ENCODE results near the gene ARFIP2. TPM values are rescaled to one million over a fixed set of nuclear protein-coding genes. Genes with fewer than 3 reads are reported as not detected.

Gene ARFIP2
- total and polyA plus RNA-seq, 2 donors (not counting 3 experiments of a cell fraction or from before 2014, with no cell fraction given) = 48.4 to 62.9 TPM

DNA sequence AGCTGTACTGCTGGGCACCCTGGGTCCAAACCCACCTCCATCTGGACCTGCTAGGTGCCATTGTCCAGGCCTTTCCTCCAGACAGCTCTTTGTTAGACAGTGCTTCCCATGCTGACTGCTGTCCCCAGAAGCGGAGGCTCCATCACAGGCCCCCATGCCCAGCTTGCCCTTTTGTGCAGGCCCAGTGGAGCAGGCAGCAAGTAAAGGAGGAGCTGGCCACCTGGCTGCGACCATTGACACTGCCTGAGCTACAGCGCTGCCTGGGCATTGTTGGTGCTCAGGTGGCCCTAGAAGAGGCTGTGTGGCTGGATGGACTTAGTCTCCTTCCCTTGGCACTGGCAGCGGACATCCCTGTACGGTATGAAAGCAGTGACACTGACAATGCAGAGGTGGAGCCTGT lies 17.4 kb upstream of the ARFIP2 start:
- Histone ChIP-seq H3K27me3 (ENCODE audit: control insufficient read depth in 2 of 2, insufficient read depth in 2 of 2, low read length in 2 of 2) (no peaks in the 10 kb centered on the region), H2AFZ (ENCODE audit: low read depth, low read length) (no peak overlapping the region), H3K79me2 (ENCODE audit: control insufficient read depth, insufficient read depth, low read length) (no peaks in the 10 kb centered on the region), H3K4me3 (replicated peaks in 1 of 3; ENCODE audit: insufficient read depth in 1 of 3, low read depth in 1 of 3, low read length in 3 of 3) (no peak overlapping the region), H3K9me3 (replicated peaks; ENCODE audit: control insufficient read depth, insufficient read depth, low read length) (no peaks in the 10 kb centered on the region), H3K36me3 (ENCODE audit: control insufficient read depth in 2 of 2, extremely low read depth in 1 of 2, insufficient read depth in 2 of 2, low read length in 2 of 2) (peaks cover 0 to 2% of the 10 kb centered on the region in 2 experiments), H3K9me1 (replicated peaks; ENCODE audit: control insufficient read depth, extremely low read depth, insufficient read depth, low read length) (no peaks in the 10 kb centered on the region), H3K4me2 (ENCODE audit: insufficient read depth, low read length) (no peak overlapping the region), H3K27ac (ENCODE audit: insufficient read depth, low read depth, low read length) (no peak overlapping the region), H4K20me1 (replicated peaks; ENCODE audit: control insufficient read depth, extremely low read depth, insufficient read depth, low read length) (no peaks in the 10 kb centered on the region), H3K9ac (replicated peaks; ENCODE audit: extremely low read depth, insufficient read depth, low read length) (no peak overlapping the region), H3K4me1 (ENCODE audit: control insufficient read depth, extremely low read depth, insufficient read depth, low read length) (no peaks in the 10 kb centered on the region)
- CTCF ChIA-PET = interaction anchor here (1.1 to 3.1 kb wide), 5 partner anchors 33 to 119 kb away, joined by 3 to 9 read pairs (median 5); no protein-coding TSS in a partner anchor
- FAIRE-seq (no peak), DNase-seq (ENCODE audit: low read depth, low spot score) (no peak)
- dilution Hi-C loops (cut with MboI; ENCODE audit: extremely low pct_ligation_motif_present, low sequenced_read_pairs) = no loop called here
- POLR2A ChIA-PET = no interaction called here
- TF ChIP-seq, protein P1, sequence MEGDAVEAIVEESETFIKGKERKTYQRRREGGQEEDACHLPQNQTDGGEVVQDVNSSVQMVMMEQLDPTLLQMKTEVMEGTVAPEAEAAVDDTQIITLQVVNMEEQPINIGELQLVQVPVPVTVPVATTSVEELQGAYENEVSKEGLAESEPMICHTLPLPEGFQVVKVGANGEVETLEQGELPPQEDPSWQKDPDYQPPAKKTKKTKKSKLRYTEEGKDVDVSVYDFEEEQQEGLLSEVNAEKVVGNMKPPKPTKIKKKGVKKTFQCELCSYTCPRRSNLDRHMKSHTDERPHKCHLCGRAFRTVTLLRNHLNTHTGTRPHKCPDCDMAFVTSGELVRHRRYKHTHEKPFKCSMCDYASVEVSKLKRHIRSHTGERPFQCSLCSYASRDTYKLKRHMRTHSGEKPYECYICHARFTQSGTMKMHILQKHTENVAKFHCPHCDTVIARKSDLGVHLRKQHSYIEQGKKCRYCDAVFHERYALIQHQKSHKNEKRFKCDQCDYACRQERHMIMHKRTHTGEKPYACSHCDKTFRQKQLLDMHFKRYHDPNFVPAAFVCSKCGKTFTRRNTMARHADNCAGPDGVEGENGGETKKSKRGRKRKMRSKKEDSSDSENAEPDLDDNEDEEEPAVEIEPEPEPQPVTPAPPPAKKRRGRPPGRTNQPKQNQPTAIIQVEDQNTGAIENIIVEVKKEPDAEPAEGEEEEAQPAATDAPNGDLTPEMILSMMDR (IDR thresholded peaks at IDR 0.05; ENCODE audit: extremely low read depth in 1 of 2, insufficient read depth in 1 of 2, low read depth in 1 of 2, low read length in 2 of 2) = no peak
- no peak for TF ChIP-seq POLR2A (IDR thresholded peaks at IDR 0.05; ENCODE audit: low read depth, low read length)
- intact Hi-C loops (cut with micrococcal nuclease) = no loop called here
- BruUV-seq (replicated peaks) = no TSS peak

DNA sequence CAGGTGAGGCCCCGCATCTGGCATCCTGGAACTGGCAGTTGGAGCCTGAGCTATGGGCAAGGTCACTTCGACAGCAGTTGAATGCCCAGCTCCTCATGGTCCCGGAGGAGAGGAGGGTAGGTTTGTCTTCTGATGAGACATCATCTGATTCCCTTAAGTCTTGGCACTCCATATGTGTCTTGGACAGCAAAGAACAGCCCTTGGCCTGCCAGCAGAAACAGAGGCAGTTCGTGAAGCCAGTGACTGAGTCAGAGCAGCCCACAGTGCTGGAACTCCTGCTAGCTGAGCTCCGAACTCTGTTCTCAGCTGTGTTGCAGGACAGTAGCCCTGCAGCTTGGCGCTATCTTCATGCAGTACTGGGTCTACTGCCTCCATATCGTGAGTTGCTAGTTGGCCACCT lies 17.0 kb upstream of the ARFIP2 start:
- Histone ChIP-seq H2AFZ (ENCODE audit: low read depth, low read length) (no peak overlapping the region), H3K9ac (replicated peaks; ENCODE audit: extremely low read depth, insufficient read depth, low read length) (no peak overlapping the region), H3K36me3 (ENCODE audit: control insufficient read depth in 2 of 2, extremely low read depth in 1 of 2, insufficient read depth in 2 of 2, low read length in 2 of 2) (peaks cover 0 to 2% of the 10 kb centered on the region in 2 experiments), H3K79me2 (ENCODE audit: control insufficient read depth, insufficient read depth, low read length) (no peaks in the 10 kb centered on the region), H3K9me1 (replicated peaks; ENCODE audit: control insufficient read depth, extremely low read depth, insufficient read depth, low read length) (no peaks in the 10 kb centered on the region), H3K4me2 (ENCODE audit: insufficient read depth, low read length) (no peak overlapping the region), H3K4me3 (replicated peaks in 1 of 3; ENCODE audit: insufficient read depth in 1 of 3, low read depth in 1 of 3, low read length in 3 of 3) (no peak overlapping the region), H3K27ac (ENCODE audit: insufficient read depth, low read depth, low read length) (no peak overlapping the region), H3K9me3 (replicated peaks; ENCODE audit: control insufficient read depth, insufficient read depth, low read length) (no peaks in the 10 kb centered on the region), H3K4me1 (ENCODE audit: control insufficient read depth, extremely low read depth, insufficient read depth, low read length) (no peaks in the 10 kb centered on the region), H4K20me1 (replicated peaks; ENCODE audit: control insufficient read depth, extremely low read depth, insufficient read depth, low read length) (no peaks in the 10 kb centered on the region), H3K27me3 (ENCODE audit: control insufficient read depth in 2 of 2, insufficient read depth in 2 of 2, low read length in 2 of 2) (no peaks in the 10 kb centered on the region)
- TF ChIP-seq FOS (IDR thresholded peaks at IDR 0.05; ENCODE audit: borderline replicate concordance, insufficient read depth, low read length) = no peak
- TF ChIP-seq JUN (IDR thresholded peaks at IDR 0.05; ENCODE audit: borderline replicate concordance, insufficient read depth, insufficient read length, low read depth) = no peak
- TF ChIP-seq, protein P1 (IDR thresholded peaks at IDR 0.05; ENCODE audit: extremely low read depth in 1 of 2, insufficient read depth in 1 of 2, low read depth in 1 of 2, low read length in 2 of 2) = no peak
- no peak for TF ChIP-seq POLR2A (IDR thresholded peaks at IDR 0.05; ENCODE audit: low read depth, low read length)
- no peak for TF ChIP-seq GATA2 (IDR thresholded peaks at IDR 0.05; ENCODE audit: insufficient read depth, insufficient read length, low read depth, low read length)
- no peak for TF ChIP-seq EZH2 (IDR thresholded peaks at IDR 0.05; ENCODE audit: borderline replicate concordance, low read depth, low read length, severe bottlenecking)
- TF ChIP-seq MYC (IDR thresholded peaks at IDR 0.05; ENCODE audit: low read depth, low read length) = no peak
- no peak for TF ChIP-seq MAX (IDR thresholded peaks at IDR 0.05; ENCODE audit: insufficient read depth, insufficient read length)
- TF ChIP-seq POLR2AphosphoS5 (IDR thresholded peaks at IDR 0.05; ENCODE audit: insufficient read depth, low read depth, low read length) = no peak
- DNase-seq (ENCODE audit: low read depth, low spot score) = no peak
- FAIRE-seq = no peak
- intact Hi-C loops (cut with micrococcal nuclease) (no loop called here), dilution Hi-C loops (cut with MboI; ENCODE audit: extremely low pct_ligation_motif_present, low sequenced_read_pairs) (no loop called here)
- ChIA-PET CTCF (interaction anchor here (0.8 to 3.1 kb wide), 6 partner anchors 33 to 119 kb away, joined by 3 to 9 read pairs (median 6); no protein-coding TSS in a partner anchor), POLR2A (no interaction called here)
- BruUV-seq (replicated peaks) = no TSS peak
